HepG2 (cell line): ENCODE data around the gene SMAP1. TPM values are rescaled to one million over a fixed set of nuclear protein-coding genes. Genes with fewer than 3 reads are reported as not detected.

Experiments
- ATAC-seq: fragments of 200-7000 bp; cut with Tn5 transposase; 3 replicates; pipeline ENCODE4 v1.9.1; 2020; ENCODE audit warnings: mild to moderate bottlenecking, moderate library complexity
- BruUV-seq: library from RNA; stranded (reverse); fragments of 400-500 nt; replicated peaks from 2 replicates; lab custom pipeline; 2021; lab: Mats Ljungman, UMichigan
- CTCF ChIA-PET: fragments of 300-600 bp; formaldehyde crosslinking; extraction: SDS; loops from one replicate; lab custom pipeline; 2021; ENCODE audit warnings: low total read pairs, inconsistent platforms, low intra/inter-chr PET ratio; lab: Yijun Ruan, JAX
- POLR2A ChIA-PET: fragments of 350-600 bp; sonication (Branson Sonifier 250); formaldehyde crosslinking; loops from one replicate; lab custom pipeline; 2020; ENCODE audit warnings: antibody characterized with exemption, inconsistent platforms; lab: Yijun Ruan, JAX
- DNase-seq: peaks from one replicate; pipeline ENCODE4 v3.0.0-alpha.2; 2015; ENCODE audit warnings: low spot score
- FAIRE-seq: peaks from 3 replicates; lab custom pipeline; 2011; peaks lifted over from hg19 to GRCh38; lab: Jason Lieb, UNC
- H2AFZ ChIP-seq: one replicate; pipeline ENCODE4 v1.6.1; 2011; ENCODE audit warnings: low read length, inconsistent platforms
- H3K27ac ChIP-seq: fragments of 300-600 bp; 3 replicates; pipeline ENCODE4 v1.8.0; 2011; ENCODE audit warnings: mixed run types, mild to moderate bottlenecking, mixed read lengths, low read length, inconsistent platforms; ENCODE audit not compliant: insufficient read depth; ENCODE audit errors: extremely low read length
- H3K27me3 ChIP-seq, 2 experiments: fragments of 200-600 bp in 1 of 2; 2 replicates in 1 of 2; 3 replicates in 1 of 2; pipeline versions ENCODE4 v1.6.0 to v1.8.0; 2011; ENCODE audit warnings: low read length in 2 of 2, mild to moderate bottlenecking in 2 of 2, moderate library complexity in 2 of 2, inconsistent platforms in 1 of 2; ENCODE audit not compliant: insufficient read depth in 2 of 2, control insufficient read depth in 1 of 2
- H3K36me3 ChIP-seq, 2 experiments: fragments of 200-600 bp in 1 of 2; replicated peaks in 1 of 2; 2 replicates in 1 of 2; 3 replicates in 1 of 2; pipeline versions ENCODE4 v1.5.1 to v1.8.0; 2011; ENCODE audit warnings: low read length in 2 of 2, inconsistent platforms in 1 of 2; ENCODE audit not compliant: insufficient read depth in 2 of 2, control insufficient read depth in 1 of 2
- H3K4me1 ChIP-seq: 2 replicates; pipeline ENCODE4 v1.5.1; 2012; ENCODE audit warnings: low read length, inconsistent platforms; ENCODE audit not compliant: insufficient read depth
- H3K4me2 ChIP-seq: 2 replicates; pipeline ENCODE4 v1.6.0; 2011; ENCODE audit warnings: low read depth, low read length, inconsistent platforms
- H3K4me3 ChIP-seq, 3 experiments: fragments of 200-600 bp in 1 of 3; sonication (generic), shearing (Covaris generic) in 1 of 3; replicated peaks in 1 of 3; 2 replicates each; pipeline ENCODE4 v1.5.1; 2011 to 2016; ENCODE audit warnings: low read length in 3 of 3, inconsistent platforms in 2 of 3, low read depth in 2 of 3, mild to moderate bottlenecking in 2 of 3, control low read depth in 1 of 3, mixed read lengths in 1 of 3; ENCODE audit not compliant: insufficient read depth in 1 of 3
- H3K79me2 ChIP-seq: one replicate; pipeline ENCODE4 v1.6.1; 2011; ENCODE audit warnings: low read length, inconsistent platforms; ENCODE audit not compliant: insufficient read depth
- H3K9ac ChIP-seq: 2 replicates; pipeline ENCODE4 v1.6.0; 2011; ENCODE audit warnings: mild to moderate bottlenecking, low read depth, low read length, inconsistent platforms; ENCODE audit not compliant: insufficient read depth
- H3K9me3 ChIP-seq: 2 replicates; pipeline ENCODE4 v1.5.1; 2012; ENCODE audit warnings: mild to moderate bottlenecking, low read length
- H4K20me1 ChIP-seq: 2 replicates; pipeline ENCODE4 v1.6.0; 2011; ENCODE audit warnings: inconsistent platforms, mild to moderate bottlenecking, low read length, moderate library complexity; ENCODE audit not compliant: insufficient read depth
- ARHGAP35 ChIP-seq: sonication (generic); formaldehyde crosslinking; IDR thresholded peaks from 2 replicates; pipeline ENCODE4 v1.9.0; 2022; ENCODE audit warnings: mild to moderate bottlenecking, inconsistent platforms, moderate library complexity, missing genetic modification reagents, borderline replicate concordance
- MAFF ChIP-seq: IDR thresholded peaks from 2 replicates; pipeline ENCODE4 v1.6.1; 2011; ENCODE audit warnings: low read depth, low read length, improper control_type of control experiment
- MAFK ChIP-seq, 2 experiments: IDR thresholded peaks in 1 of 2; conservative IDR thresholded peaks in 1 of 2; 2 replicates each; pipeline ENCODE4 v1.6.1; 2011; ENCODE audit warnings: improper control_type of control experiment in 2 of 2, low read length in 2 of 2
- ZSCAN29 ChIP-seq: sonication (generic); formaldehyde crosslinking; conservative IDR thresholded peaks from 2 replicates; pipeline ENCODE4 v1.4.0; 2020; ENCODE audit warnings: mild to moderate bottlenecking, missing genetic modification reagents
- WGBS: methylation state at CpG from one replicate; pipeline ENCODE4 v1.1.6; 2017; ENCODE audit warnings: low lambda C conversion rate; 5-methylcytosine and 5-hydroxymethylcytosine counted together
- in situ Hi-C: cut with HindIII; loops from 2 replicates; pipeline ENCODE4 v1.10.0; 2017; ENCODE audit warnings: low pct_unique_long_range_greater_than_20kb; ENCODE audit not compliant: extremely low pct_ligation_motif_present
- intact Hi-C: fragments of 100-400 bp; cut with micrococcal nuclease; formaldehyde crosslinking; loops from one replicate; pipeline ENCODE4 v1.10.0; 2022; ENCODE audit not compliant: unreplicated experiment
- polyA plus RNA-seq, 8 experiments: library from polyadenylated mRNA; depleted of rRNA in 3 of 8; stranded (reverse) in 7 of 8; unstranded in 1 of 8; fragments of >200 nt; fragmentation: Illumina TruSeq in 4 of 8; extraction: Trizol in 4 of 8; gene quantifications; 2 replicates each; pipeline versions ENCODE4 v1.2.1 to v1.2.3, GENCODE V29; 2011 to 2016; ENCODE audit warnings: low read depth in 4 of 8, missing spikeins in 1 of 8, mixed read lengths in 1 of 8; ENCODE audit not compliant: insufficient read depth in 1 of 8
- total RNA-seq, 5 experiments: library from RNA; depleted of rRNA; stranded (reverse); fragments of >200 nt; fragmentation: Illumina TruSeq; extraction: Trizol; gene quantifications; 2 replicates each; pipeline ENCODE4 v1.2.3, GENCODE V29; 2016; ENCODE audit warnings: low read depth in 1 of 5
- TF ChIP-seq, protein P1 (sequence below): sonication (generic); formaldehyde crosslinking; IDR thresholded peaks from 2 replicates; pipeline ENCODE4 v1.5.1; 2020; ENCODE audit warnings: mild to moderate bottlenecking, missing genetic modification reagents, moderate library complexity
- TF ChIP-seq, protein P2 (sequence below): sonication (generic); formaldehyde crosslinking; IDR thresholded peaks from 2 replicates; pipeline ENCODE4 v1.5.0; 2020; ENCODE audit warnings: mild to moderate bottlenecking, missing genetic modification reagents

The SMAP1 gene
- total and polyA plus RNA-seq, 2 of the 13 experiments (the other 11 are each of a cell fraction or from before 2014, with no cell fraction given) = 13.4 to 17.8 TPM

GRCh38 chr6:70673601-70674000 lies 5.9 kb downstream of the SMAP1 start:
- Histone ChIP-seq H3K4me1 (peaks cover 42% of the 10 kb centered on the region), H3K27me3 (no peaks in the 10 kb centered on the region), H3K4me2 (no peak overlapping the region), H2AFZ (no peak overlapping the region), H3K9ac (no peak overlapping the region), H3K4me3 (no peak overlapping the region), H3K36me3 (no peaks in the 10 kb centered on the region), H3K27ac (no peak overlapping the region)
- ChIA-PET CTCF (no interaction called here), POLR2A (interaction anchor here (1.1 kb wide), 1 partner anchor 260 kb away, joined by 4 read pairs; the partner anchor contains the start of gene FAM135A)
- ATAC-seq (no peak), DNase-seq (no peak), FAIRE-seq (no peak)
- BruUV-seq = no TSS peak
- intact Hi-C loops = no loop called here
- in situ Hi-C loops = loop anchor here (10.0 kb wide), 1 partner anchor 129 kb away; no protein-coding TSS in a partner anchor
- TF ChIP-seq ZSCAN29 (CRISPR knock-in tag) (no peak), MAFK (conservative IDR thresholded peaks at IDR 0.05 in 1 of 2, IDR thresholded peaks at IDR 0.05 in 1 of 2; ENCODE audit: low read length in 2 of 2) (peak; percentile 74 to 75), ARHGAP35 (CRISPR knock-in tag) (no peak), MAFF (peak; percentile 77)
- TF ChIP-seq, protein P1, sequence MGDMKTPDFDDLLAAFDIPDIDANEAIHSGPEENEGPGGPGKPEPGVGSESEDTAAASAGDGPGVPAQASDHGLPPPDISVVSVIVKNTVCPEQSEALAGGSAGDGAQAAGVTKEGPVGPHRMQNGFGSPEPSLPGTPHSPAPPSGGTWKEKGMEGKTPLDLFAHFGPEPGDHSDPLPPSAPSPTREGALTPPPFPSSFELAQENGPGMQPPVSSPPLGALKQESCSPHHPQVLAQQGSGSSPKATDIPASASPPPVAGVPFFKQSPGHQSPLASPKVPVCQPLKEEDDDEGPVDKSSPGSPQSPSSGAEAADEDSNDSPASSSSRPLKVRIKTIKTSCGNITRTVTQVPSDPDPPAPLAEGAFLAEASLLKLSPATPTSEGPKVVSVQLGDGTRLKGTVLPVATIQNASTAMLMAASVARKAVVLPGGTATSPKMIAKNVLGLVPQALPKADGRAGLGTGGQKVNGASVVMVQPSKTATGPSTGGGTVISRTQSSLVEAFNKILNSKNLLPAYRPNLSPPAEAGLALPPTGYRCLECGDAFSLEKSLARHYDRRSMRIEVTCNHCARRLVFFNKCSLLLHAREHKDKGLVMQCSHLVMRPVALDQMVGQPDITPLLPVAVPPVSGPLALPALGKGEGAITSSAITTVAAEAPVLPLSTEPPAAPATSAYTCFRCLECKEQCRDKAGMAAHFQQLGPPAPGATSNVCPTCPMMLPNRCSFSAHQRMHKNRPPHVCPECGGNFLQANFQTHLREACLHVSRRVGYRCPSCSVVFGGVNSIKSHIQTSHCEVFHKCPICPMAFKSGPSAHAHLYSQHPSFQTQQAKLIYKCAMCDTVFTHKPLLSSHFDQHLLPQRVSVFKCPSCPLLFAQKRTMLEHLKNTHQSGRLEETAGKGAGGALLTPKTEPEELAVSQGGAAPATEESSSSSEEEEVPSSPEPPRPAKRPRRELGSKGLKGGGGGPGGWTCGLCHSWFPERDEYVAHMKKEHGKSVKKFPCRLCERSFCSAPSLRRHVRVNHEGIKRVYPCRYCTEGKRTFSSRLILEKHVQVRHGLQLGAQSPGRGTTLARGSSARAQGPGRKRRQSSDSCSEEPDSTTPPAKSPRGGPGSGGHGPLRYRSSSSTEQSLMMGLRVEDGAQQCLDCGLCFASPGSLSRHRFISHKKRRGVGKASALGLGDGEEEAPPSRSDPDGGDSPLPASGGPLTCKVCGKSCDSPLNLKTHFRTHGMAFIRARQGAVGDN (CRISPR knock-in tag) = no peak
- TF ChIP-seq, protein P2, sequence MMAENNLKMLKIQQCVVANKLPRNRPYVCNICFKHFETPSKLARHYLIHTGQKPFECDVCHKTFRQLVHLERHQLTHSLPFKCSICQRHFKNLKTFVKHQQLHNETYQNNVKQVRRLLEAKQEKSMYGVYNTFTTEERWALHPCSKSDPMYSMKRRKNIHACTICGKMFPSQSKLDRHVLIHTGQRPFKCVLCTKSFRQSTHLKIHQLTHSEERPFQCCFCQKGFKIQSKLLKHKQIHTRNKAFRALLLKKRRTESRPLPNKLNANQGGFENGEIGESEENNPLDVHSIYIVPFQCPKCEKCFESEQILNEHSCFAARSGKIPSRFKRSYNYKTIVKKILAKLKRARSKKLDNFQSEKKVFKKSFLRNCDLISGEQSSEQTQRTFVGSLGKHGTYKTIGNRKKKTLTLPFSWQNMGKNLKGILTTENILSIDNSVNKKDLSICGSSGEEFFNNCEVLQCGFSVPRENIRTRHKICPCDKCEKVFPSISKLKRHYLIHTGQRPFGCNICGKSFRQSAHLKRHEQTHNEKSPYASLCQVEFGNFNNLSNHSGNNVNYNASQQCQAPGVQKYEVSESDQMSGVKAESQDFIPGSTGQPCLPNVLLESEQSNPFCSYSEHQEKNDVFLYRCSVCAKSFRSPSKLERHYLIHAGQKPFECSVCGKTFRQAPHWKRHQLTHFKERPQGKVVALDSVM (CRISPR knock-in tag) = no peak
- TF ChIP-seq, all 625 proteins: peak for 2
- Histone ChIP-seq H3K9me3 (no peaks in the 10 kb centered on the region), H4K20me1 (peaks cover 6% of the 10 kb centered on the region; the same call in 1 of the 2 replicates), H3K79me2 (peaks cover 64% of the 10 kb centered on the region)
- WGBS = 95% methylated on average over 1 of the region's 1 CpG
